Stimulated activated CD8-positive, alpha-beta memory T cell treated with anti-CD3 and anti-CD28 coated beads, Interleukin-15, amount 100 ng/mL, for 1 hour (primary cell): Measurements from ENCODE around the gene DAPK2.

Experiments used
- DNase-seq: peaks from one replicate; pipeline ENCODE4 v3.0.0-alpha.2; 2020; ENCODE audit warnings: low read depth

The DAPK2 gene

DNA sequence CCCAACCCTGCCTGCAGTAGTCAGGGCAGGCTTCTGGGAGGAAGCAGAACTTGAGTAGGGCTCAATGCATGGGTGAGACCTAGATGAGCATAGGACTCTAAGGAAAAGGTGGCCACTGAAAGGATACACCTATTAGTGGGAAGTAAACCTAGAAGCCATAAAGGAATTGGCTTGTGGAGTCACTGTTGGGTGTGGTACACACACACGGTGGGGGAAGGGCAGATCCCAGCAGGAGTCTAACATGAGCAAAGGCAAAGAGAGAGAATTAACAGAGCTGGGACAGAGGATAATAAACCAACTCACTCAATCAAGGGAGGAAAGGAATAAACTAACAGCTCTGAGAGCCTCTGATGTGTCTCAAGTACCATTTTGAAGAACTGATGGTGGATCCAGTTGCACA lies 23.1 kb downstream of the DAPK2 start:
- no peak for DNase-seq

- DNase-seq, result no peak
Observed at GRCh38 chr15:64022571-64022970, 23.7 kb downstream of the DAPK2 start.

GRCh38 chr15:64019764-64020163 lies 26.5 kb downstream of the DAPK2 start:
- DNase-seq, result no peak

- no peak for DNase-seq
Observed at GRCh38 chr15:64017591-64018163, 28.6 kb downstream of the DAPK2 start.

DNA sequence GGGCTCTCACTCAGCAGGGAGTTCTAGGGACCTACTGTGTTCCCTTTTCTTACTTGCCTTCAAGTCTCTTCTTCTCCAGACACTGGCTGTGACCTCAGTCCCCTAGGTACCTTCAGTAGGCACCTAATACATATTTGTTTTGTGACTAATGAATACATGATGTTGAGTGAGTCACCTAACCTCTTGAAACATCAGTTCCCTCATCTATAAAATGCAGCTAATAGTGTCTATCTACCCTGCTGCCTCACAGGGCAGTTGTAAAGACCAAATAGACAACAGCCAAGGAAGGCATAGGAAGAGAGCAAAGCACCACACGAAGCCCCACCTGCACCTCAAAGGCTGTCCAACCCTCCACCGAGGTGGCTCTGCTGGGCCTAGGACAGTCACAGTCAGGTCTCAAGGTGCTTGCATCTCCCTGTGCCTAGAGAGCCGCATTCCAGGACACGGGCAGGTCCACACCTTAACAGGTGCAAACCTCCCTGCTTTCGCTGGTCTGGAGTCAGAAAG lies 29.1 kb downstream of the DAPK2 start:
- no peak for DNase-seq

DNA sequence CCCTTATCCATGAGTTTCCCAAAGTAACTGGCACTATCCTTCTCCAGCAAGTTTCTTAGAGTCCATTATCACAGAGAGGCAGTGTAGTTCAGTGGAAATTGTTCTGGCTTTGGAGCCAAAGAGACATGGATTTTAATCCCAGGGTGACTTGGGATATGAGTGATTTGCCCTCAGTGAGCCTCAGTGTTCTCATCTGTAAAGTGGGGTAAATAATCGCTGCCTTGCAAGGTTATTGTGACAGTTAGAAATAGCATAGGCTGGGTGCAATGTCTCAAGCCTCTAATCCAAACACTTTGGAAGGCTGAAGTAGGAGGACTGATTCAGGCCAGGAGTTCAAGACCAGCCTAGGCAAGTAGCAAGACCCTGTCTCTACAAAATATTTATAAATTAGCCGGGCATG lies 30.0 kb downstream of the DAPK2 start:
- no peak for DNase-seq

- DNase-seq, result no peak
Observed at GRCh38 chr15:64014995-64015394, 31.3 kb downstream of the DAPK2 start.

GRCh38 chr15:64013179-64014062 lies 32.9 kb downstream of the DAPK2 start:
- no peak for DNase-seq

- DNase-seq, result no peak
Observed at GRCh38 chr15:64011736-64012135, 34.5 kb downstream of the DAPK2 start.

DNA sequence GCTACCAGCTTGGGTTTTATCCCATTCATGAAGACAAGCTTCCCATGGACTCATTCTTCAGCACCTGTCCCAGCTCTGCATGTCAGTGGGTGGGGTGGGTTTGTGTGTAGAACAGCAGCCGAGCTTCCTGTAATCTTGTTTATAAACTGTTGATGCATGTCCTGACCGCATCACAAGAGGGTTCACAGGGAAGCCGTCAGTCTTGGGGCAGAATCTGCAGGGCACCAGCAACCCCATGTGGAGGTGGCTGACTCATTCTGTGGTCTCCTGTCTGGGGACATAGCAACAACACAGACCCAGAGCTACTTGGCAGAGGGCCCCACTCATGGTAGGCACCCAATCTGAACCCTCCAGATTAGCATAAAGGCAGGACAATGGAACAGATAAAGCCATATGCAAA lies 35.6 kb downstream of the DAPK2 start:
- DNase-seq, result peak; percentile 67

- no peak for DNase-seq
Observed at GRCh38 chr15:64009798-64010261, 36.5 kb downstream of the DAPK2 start.

GRCh38 chr15:64009241-64009640 lies 37.0 kb downstream of the DAPK2 start:
- DNase-seq, result no peak

DNA sequence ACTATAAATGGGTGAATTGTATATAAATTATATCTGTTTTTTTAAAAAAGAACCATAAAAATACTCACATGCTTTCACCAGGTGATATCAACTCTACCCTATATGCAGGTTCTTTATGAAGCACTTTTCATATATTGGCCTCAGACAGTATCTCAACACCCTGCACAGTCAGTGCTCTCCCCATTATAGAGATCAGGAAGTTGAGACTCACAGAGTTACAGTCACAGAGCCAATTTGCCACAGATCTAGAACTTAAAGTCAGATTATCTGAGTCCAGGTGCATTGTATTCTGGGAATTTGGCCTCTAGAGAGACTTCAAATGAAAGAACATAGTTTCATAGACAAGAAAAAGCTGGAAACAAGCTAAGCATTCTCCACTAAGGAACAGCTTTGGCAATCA lies 38.1 kb downstream of the DAPK2 start:
- no peak for DNase-seq

DNA sequence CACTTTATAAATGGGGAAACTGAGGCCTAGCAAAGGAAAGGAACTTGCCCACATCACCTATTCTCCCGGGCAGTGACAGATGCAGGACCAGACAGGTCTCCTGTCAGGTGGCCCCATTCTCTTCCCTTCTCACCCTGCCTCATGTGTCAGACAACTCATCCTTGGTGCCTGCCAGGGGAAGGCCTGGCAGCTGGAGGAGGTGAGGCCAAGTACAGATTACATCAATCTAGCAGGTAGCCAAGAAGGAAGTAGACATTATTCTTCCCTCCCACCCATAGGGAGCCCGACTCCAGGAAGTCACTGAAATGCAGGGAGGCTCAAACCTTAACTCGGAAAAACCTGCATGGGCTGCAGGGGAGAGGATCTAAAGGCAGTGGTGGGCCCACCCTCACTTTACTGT lies 39.6 kb downstream of the DAPK2 start:
- no peak for DNase-seq

GRCh38 chr15:64004587-64004986 lies 41.7 kb downstream of the DAPK2 start:
- DNase-seq, result no peak

DNA sequence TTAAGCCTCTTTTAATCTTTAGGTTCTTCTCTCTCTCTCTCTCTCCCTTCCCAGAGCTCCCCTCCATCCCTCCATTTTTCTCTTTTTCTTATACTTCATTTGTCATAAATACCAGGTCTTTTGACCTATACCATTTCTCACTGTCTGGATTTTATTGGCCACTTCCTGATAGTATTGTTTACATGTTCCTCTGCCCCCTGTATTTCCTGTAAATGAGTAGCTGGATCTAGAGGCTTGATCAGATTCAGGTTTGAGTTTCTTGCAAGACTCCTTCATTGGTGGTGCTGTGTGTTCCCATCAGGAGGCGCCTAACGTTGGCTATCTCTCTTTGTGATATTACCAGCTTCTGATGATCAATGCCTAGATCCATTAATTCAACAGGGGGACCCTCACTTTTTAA lies 42.2 kb downstream of the DAPK2 start:
- no peak for DNase-seq

GRCh38 chr15:64003182-64003581 lies 43.1 kb downstream of the DAPK2 start:
- DNase-seq, result no peak

GRCh38 chr15:64001148-64001547 lies 45.1 kb downstream of the DAPK2 start:
- no peak for DNase-seq

GRCh38 chr15:64000183-64000951 lies 45.9 kb downstream of the DAPK2 start:
- no peak for DNase-seq

DNA sequence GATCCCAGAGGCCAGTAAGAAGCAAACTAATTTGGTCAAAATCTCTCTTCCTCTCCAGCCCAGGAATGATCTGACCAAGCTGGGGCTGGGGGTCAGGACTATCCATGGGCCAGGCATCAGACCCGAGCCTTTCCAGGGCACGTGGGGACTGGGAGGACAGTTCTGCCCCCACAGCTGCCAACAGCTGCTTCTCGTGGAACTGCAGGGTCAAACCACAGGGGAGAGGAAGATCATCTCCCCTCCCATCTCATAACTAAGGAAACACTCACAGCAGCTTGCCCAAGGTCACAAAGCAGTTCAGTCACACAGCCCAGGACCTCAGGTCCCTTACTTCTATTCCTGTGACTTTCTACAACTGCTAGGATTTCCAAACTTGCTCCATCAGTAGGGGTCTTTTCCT lies 47.1 kb downstream of the DAPK2 start:
- no peak for DNase-seq

- no peak for DNase-seq
Observed at GRCh38 chr15:63998489-63998888, 47.8 kb downstream of the DAPK2 start.

GRCh38 chr15:63997715-63998442 lies 48.4 kb downstream of the DAPK2 start:
- DNase-seq, result no peak
